OCI-LY7 (cell line): ENCODE data around the gene TBX15.

ENCODE experiments used
- EZH2phosphoT487 ChIP-seq: fragments of 200-600 bp; sonication (generic); IDR thresholded peaks from 2 replicates; pipeline ENCODE4 v1.6.1; 2018; ENCODE audit warnings: low read depth, borderline replicate concordance, mild to moderate bottlenecking, mixed run types, antibody characterized with exemption, low read length, moderate library complexity, mixed read lengths
- TF ChIP-seq, protein P1 (sequence below): fragments of 200-600 bp; sonication (generic); conservative IDR thresholded peaks from 2 replicates; pipeline ENCODE4 v1.5.1; 2014; ENCODE audit warnings: mild to moderate bottlenecking, antibody characterized with exemption, low read length, moderate library complexity, mixed read lengths

DNA sequence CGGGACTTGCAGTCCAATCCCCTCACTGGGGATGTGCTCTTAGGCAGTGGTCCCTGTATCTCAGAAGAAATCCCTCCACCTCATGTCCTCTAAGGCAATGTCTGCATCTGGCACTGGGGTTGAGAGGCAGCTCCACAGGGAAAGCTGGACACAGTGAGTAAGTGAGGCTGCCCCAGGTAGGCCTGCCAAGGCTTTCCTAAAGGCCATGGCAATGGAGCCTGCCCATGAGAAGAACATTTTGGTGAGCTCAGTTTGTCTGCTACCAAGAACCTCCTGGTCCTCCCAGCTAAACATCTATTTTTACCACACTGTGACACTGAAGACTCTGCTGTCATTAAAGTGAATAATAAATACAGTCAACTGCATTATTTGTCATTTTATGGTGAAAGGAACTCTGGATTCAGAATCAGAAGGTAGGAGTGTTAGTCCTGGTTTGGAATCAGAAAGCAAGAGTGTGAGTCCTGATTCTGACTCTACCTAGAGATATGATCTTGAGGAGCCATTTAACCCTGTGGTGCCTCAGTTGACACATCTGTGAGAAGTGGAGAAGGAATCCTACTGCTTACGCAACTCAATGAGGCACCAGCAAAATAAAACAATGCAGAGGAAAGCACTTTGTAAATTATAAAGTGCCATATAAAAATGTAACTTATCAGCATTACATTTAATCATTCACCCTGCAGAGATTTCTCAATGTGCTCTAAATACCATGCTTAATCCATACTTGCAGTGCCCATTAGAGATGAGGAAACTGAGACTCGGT is 41.0 kb downstream of the TBX15 start:
- TF ChIP-seq, protein P1, sequence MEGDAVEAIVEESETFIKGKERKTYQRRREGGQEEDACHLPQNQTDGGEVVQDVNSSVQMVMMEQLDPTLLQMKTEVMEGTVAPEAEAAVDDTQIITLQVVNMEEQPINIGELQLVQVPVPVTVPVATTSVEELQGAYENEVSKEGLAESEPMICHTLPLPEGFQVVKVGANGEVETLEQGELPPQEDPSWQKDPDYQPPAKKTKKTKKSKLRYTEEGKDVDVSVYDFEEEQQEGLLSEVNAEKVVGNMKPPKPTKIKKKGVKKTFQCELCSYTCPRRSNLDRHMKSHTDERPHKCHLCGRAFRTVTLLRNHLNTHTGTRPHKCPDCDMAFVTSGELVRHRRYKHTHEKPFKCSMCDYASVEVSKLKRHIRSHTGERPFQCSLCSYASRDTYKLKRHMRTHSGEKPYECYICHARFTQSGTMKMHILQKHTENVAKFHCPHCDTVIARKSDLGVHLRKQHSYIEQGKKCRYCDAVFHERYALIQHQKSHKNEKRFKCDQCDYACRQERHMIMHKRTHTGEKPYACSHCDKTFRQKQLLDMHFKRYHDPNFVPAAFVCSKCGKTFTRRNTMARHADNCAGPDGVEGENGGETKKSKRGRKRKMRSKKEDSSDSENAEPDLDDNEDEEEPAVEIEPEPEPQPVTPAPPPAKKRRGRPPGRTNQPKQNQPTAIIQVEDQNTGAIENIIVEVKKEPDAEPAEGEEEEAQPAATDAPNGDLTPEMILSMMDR: no peak
- TF ChIP-seq EZH2phosphoT487: no peak
